H1 (cell line): ENCODE results near the gene SPATA25. TPM values are rescaled to one million over a fixed set of nuclear protein-coding genes. Genes with fewer than 3 reads are reported as not detected.

Source experiments
- HDAC2 ChIP-seq, 2 experiments: fragments of 300-600 bp in 1 of 2; sonication (generic) in 1 of 2; IDR thresholded peaks; 2 replicates each; pipeline ENCODE4 v1.6.1; 2011 to 2012; ENCODE audit warnings: low read depth in 2 of 2, low read length in 2 of 2, mild to moderate bottlenecking in 2 of 2, moderate library complexity in 2 of 2, borderline replicate concordance in 1 of 2, inconsistent platforms in 1 of 2
- polyA plus RNA-seq, 7 experiments: library from polyadenylated mRNA; depleted of rRNA in 3 of 7; stranded (reverse) in 5 of 7; unstranded in 2 of 7; fragments of >200 nt in 5 of 7; fragments of 200-250 nt in 2 of 7; gene quantifications; 1 replicate in 5 of 7; 2 replicates in 1 of 7; 4 replicates in 1 of 7; pipeline versions ENCODE4 v1.2.1 to v1.2.3, GENCODE V29; 2011 to 2013; ENCODE audit warnings: missing spikeins in 2 of 7, mixed read lengths in 2 of 7
- total RNA-seq: library from RNA; stranded (reverse); fragmentation: NEBNext Ultra II Directional; extraction: Animal tissue kit (Norgen Biotek cat#: 25700); gene quantifications from 2 replicates; pipeline ENCODE4 v1.2.1, GENCODE V29; 2021

Gene SPATA25
- total and polyA plus RNA-seq, 2 of the 8 experiments (the other 6 are each of a cell fraction or from before 2014, with no cell fraction given): 2.0 to 3.0 TPM

- no peak for TF ChIP-seq HDAC2 (IDR thresholded peaks at IDR 0.05; ENCODE audit: borderline replicate concordance in 1 of 2, low read depth in 2 of 2, low read length in 2 of 2)
- TF ChIP-seq, all 59 proteins: peak for 0
Observed at GRCh38 chr20:45888681-45889080, 1.3 kb upstream of the SPATA25 start (continued).
